ENCODE results near the gene PPIP5K1.
"Not testable (repeated sequence)": the region's sequence is repeated elsewhere in the genome, so short reads cannot be mapped to it uniquely, and the experiment has no call there.

Gene PPIP5K1

DNA sequence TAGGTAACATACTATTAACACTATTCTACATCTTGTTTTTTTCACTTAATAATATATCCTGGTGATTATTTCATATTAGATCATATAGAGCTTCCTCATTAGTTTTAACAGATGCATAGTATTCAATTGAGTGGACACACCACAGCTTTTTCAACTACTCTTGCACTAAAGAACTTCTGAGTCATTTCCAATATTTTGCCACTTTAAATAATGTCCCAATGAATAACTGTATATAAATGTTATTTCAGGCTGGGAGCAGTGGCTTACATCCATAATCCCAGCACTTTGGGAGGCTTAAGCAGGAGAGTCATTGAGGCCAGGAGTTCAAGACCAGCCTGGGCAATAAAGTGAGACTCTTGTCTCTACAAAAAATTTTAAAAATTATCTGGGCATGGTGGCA is 45.7 kb downstream of the PPIP5K1 start:
- DNase-seq, result no peak

DNA sequence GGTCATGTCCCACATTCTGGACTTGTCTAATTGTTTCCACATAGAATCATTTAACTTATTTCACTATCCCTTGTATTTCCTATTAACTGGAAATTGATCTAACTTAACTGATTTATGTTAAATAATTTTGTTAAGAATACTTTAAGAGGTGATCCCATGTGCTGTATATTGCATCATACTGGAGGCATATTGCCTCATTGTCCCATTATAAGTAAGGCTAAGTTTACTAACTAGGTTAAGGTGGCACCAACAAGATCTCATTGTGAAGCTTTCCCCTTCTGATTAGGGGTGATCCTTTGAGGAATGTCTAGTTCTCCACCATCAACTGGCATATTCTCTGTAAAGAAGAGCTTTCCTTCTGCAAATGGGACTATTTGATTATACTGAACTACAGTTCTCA is 48.2 kb downstream of the PPIP5K1 start:
- no peak for DNase-seq

DNA sequence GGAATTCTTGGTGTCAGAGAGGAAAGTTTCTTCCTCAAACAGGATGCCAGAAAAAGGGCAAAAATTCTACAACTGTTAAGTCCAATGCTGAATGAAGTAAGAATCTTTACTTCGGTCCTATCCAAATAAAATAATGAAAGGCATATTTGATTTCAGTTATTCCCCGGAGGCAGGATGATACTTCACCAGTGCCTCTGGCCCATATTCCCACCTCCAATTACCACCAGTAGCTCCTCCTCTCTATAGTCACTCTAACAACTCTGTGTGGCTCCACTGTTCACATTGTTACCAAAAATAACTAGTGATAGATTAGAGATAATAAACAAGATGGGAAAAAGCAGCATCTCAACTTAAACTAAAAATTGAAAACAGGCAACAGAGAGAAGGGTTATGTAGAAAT is 51.9 kb downstream of the PPIP5K1 start:
- no peak for DNase-seq

DNA sequence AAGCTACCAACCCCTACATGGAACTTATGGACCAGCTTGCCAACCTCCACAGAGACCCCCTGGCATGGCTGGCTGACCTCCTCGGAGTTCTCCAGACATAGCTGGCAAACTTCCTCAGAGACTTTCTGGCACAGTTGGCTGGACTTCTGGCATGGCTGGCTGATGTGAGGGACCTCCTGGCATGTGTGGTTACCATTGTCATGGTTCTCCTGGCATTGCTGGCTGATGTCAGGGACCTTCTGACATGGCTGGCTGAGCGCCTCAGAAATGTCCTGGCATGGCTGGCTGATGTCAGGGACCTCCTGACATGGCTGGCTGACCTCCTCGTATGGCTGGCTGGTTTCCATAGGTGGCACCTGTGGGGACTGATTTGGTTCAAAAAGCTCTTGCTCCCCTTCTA is 55.1 kb downstream of the PPIP5K1 start:
- no peak for DNase-seq

DNA sequence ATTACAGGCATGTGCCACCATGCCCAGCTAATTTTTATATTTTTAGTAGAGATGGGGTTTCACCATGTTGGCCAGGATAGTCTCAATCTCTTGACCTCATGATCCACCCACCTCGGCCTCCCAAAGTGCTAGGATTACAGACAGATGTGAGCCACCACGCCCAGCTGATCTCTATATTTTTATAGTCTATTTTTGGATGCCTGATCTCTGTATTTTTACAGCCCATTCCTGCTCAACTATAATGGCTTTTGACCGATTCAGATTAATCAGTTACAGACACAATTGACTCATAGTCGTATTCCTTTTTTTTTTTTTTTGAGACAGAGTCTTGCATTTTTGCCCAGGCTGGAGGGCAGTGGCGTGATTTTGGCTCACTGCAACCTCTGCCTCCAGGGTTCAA is 57.2 kb downstream of the PPIP5K1 start:
- not testable (repeated sequence) for DNase-seq

DNA sequence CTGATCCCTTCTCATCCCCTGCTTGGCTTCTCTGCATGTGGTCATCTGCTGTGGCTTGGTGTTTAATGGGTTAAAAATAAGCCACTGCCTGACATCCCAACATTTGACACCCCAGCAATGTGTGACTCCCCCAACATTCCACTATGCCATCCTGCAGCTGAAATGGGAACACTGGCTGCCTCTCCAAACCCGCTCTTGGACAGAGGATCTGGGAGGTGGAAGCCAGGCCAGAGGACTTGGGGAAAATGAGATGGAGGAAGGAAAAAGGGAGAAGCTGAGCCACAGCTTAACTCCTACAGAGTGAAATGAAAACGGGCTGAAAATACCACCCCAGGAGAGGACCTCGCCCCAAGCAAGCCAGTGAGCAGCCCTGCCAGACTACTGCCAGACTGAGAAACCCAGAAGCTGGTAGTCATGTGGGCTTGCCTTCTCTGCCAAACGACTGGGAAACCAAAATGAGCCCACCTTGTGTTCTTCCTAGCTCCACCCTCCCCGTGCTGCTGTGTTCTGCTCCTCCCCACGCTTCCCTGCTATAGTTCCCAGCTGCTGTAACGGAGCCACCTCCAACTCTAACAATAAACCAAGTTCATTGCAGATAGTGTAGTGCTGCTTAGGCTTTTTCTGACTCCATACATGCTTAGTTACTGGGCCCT is 58.9 kb downstream of the PPIP5K1 start:
- peak; percentile 27 for DNase-seq

DNA sequence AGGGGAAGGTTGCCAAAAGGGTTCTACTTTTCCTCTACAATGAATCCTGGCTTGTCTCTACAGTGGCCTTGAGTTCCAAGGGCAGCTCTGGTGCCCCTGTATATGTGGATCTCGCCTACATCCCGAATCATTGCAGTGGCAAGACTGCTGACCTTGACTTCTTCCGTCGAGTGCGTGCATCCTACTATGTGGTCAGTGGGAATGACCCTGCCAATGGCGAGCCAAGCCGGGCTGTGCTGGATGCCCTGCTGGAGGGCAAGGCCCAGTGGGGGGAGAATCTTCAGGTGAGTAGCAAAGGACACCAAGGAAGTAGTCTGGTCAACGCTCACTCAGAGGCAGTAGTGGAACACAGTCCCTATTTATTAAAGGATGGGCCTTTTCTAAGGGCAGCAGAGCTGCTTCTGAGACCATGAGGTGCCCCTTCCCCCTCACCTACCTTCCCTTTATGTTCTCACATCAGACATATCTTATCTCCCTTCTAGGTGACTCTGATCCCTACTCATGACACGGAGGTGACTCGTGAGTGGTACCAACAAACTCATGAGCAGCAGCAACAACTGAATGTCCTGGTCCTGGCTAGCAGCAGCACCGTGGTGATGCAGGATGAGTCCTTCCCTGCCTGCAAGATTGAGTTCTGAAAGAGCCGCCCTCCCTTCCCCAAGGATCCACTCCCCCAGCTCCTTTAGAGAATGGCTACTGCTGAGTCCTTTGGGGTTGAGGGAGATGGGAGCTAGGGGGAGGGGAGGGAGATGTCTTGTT is 60.2 kb downstream of the PPIP5K1 start:
- no peak for DNase-seq

DNA sequence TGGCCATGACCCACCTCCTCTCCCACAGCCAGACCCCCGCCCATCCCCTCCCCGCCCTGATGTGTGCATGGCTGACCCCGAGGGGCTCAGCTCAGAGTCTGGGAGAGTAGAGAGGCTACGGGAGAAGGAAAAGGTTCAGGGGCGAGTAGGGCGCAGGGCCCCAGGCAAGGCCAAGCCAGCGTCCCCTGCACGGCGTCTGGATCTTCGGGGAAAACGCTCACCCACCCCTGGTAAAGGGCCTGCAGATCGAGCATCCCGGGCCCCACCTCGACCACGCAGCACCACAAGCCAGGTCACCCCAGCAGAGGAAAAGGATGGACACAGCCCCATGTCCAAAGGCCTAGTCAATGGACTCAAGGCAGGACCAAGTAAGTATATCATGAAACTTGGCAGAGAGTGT is 60.9 kb downstream of the PPIP5K1 start:
- no peak for DNase-seq

DNA sequence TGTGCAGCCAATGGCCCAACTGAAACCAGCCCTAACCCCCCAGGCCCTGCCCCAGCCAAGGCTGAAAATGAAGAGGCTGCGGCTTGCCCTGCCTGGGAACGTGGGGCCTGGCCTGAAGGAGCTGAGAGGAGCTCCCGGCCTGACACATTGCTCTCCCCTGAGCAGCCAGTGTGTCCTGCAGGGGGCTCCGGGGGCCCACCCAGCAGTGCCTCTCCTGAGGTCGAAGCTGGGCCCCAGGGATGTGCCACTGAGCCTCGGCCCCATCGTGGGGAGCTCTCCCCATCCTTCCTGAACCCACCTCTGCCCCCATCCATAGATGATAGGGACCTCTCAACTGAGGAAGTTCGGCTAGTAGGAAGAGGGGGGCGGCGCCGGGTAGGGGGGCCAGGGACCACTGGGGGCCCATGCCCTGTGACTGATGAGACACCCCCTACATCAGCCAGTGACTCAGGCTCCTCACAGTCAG is 61.4 kb downstream of the PPIP5K1 start:
- DNase-seq, result no peak

DNA sequence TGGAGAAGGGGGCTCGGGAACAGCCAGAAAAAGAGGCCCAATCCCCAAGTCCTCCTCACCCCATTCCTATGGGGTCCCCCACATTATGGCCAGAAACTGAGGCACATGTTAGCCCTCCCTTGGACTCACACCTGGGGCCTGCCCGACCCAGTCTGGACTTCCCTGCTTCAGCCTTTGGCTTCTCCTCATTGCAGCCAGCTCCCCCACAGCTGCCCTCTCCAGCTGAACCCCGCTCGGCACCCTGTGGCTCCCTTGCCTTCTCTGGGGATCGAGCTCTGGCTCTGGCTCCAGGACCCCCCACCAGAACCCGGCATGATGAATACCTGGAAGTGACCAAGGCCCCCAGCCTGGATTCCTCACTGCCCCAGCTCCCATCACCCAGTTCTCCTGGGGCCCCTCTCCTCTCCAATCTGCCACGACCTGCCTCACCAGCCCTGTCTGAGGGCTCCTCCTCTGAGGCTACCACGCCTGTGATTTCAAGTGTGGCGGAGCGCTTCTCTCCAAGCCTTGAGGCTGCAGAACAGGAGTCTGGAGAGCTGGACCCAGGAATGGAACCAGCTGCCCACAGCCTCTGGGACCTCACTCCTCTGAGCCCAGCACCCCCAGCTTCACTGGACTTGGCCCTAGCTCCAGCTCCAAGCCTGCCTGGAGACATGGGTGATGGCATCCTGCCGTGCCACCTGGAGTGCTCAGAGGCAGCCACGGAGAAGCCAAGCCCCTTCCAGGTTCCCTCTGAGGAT is 62.0 kb downstream of the PPIP5K1 start:
- DNase-seq, result no peak

DNA sequence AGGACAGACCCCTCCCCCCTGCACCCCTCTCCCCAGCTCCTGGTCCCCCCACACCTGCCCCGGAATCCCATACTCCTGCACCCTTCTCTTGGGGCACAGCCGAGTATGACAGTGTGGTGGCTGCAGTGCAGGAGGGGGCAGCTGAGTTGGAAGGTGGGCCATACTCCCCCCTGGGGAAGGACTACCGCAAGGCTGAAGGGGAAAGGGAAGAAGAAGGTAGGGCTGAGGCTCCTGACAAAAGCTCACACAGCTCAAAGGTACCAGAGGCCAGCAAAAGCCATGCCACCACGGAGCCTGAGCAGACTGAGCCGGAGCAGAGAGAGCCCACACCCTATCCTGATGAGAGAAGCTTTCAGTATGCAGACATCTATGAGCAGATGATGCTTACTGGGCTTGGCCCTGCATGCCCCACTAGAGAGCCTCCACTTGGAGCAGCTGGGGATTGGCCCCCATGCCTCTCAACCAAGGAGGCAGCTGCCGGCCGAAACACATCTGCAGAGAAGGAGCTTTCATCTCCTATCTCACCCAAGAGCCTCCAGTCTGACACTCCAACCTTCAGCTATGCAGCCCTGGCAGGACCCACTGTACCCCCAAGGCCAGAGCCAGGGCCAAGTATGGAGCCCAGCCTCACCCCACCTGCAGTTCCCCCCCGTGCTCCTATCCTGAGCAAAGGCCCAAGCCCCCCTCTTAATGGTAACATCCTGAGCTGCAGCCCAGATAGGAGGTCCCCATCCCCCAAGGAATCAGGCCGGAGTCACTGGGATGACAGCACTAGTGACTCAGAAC is 62.8 kb downstream of the PPIP5K1 start:
- no peak for DNase-seq

DNA sequence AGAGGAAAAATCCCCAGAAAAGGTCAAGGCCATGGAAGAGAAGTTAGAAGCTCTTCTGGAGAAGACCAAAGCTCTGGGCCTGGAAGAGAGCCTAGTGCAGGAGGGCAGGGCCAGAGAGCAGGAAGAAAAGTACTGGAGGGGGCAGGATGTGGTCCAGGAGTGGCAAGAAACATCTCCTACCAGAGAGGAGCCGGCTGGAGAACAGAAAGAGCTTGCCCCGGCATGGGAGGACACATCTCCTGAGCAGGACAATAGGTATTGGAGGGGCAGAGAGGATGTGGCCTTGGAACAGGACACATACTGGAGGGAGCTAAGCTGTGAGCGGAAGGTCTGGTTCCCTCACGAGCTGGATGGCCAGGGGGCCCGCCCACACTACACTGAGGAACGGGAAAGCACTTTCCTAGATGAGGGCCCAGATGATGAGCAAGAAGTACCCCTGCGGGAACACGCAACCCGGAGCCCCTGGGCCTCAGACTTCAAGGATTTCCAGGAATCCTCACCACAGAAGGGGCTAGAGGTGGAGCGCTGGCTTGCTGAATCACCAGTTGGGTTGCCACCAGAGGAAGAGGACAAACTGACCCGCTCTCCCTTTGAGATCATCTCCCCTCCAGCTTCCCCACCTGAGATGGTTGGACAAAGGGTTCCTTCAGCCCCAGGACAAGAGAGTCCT is 63.6 kb downstream of the PPIP5K1 start:
- DNase-seq, result no peak

DNA sequence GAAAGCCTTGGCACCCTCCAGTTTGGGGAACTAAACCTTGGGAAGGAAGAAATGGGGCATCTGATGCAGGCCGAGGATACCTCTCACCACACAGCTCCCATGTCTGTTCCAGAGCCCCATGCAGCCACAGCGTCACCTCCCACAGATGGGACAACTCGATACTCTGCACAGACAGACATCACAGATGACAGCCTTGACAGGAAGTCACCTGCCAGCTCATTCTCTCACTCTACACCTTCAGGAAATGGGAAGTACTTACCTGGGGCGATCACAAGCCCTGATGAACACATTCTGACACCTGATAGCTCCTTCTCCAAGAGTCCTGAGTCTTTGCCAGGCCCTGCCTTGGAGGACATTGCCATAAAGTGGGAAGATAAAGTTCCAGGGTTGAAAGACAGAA is 64.9 kb downstream of the PPIP5K1 start:
- DNase-seq, result no peak

DNA sequence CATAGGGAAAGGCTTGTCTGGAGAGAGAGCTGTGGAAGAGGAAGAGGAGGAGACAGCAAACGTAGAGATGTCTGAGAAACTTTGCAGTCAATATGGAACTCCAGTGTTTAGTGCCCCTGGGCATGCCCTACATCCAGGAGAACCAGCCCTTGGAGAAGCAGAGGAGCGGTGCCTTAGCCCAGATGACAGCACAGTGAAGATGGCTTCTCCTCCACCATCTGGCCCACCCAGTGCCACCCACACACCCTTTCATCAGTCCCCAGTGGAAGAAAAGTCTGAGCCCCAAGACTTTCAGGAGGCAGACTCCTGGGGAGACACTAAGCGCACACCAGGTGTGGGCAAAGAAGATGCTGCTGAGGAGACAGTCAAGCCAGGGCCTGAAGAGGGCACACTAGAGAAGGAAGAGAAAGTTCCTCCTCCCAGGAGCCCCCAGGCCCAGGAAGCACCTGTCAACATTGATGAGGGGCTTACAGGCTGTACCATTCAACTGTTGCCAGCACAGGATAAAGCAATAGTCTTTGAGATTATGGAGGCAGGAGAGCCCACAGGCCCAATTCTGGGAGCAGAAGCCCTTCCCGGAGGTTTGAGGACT is 65.7 kb downstream of the PPIP5K1 start:
- no peak for DNase-seq

DNA sequence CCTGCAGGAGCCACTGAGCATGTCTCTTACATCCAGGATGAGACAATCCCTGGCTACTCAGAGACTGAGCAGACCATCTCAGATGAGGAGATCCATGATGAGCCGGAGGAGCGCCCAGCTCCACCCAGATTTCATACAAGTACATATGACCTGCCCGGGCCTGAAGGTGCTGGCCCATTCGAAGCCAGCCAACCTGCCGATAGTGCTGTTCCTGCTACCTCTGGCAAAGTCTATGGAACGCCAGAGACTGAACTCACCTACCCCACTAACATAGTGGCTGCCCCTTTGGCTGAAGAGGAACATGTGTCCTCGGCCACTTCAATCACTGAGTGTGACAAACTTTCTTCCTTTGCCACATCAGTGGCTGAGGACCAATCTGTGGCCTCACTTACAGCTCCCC is 66.4 kb downstream of the PPIP5K1 start:
- no peak for DNase-seq

DNA sequence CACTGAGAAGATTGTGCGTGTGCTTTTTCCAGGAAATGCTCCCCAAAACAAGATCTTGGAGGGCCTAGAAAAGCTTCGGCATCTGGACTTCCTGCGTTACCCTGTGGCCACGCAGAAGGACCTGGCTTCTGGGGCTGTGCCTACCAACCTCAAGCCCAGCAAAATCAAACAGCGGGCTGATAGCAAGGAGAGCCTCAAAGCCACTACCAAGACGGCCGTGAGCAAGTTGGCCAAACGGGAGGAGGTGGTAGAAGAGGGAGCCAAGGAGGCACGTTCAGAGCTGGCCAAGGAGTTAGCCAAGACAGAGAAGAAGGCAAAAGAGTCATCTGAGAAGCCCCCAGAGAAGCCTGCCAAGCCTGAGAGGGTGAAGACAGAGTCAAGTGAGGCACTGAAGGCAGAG is 67.8 kb downstream of the PPIP5K1 start:
- no peak for DNase-seq

DNA sequence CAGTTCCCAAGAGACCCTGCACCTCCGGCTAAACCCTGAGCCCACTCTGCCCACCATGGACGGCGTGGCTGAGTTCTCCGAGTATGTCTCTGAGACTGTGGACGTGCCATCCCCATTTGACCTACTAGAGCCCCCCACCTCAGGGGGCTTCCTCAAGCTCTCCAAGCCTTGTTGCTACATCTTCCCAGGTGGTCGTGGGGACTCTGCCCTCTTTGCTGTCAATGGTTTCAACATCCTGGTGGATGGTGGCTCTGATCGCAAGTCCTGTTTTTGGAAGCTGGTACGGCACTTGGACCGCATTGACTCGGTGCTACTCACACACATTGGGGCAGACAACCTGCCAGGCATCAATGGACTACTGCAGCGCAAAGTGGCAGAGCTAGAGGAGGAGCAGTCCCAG is 68.6 kb downstream of the PPIP5K1 start:
- no peak for DNase-seq

DNA sequence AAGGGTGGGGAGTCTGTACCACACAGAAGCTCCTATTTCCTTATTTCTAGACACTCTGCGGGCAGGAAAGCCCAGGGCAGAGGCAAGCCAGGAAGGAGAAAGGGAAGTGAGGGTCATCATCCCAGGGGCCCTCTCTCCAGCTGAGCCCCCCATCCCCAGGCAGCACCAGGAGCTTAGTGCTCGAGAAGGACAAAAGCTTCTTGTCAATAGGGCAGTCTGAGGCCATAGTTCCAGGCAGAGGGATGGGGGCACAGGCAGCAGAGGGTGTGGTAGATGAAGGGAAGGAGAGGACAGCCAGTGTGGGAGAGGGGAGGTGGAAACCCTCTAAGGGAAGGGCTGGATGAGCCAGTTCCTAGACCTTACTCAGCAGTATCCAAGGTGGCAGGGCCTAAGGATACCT is 69.9 kb downstream of the PPIP5K1 start:
- no peak for DNase-seq

DNA sequence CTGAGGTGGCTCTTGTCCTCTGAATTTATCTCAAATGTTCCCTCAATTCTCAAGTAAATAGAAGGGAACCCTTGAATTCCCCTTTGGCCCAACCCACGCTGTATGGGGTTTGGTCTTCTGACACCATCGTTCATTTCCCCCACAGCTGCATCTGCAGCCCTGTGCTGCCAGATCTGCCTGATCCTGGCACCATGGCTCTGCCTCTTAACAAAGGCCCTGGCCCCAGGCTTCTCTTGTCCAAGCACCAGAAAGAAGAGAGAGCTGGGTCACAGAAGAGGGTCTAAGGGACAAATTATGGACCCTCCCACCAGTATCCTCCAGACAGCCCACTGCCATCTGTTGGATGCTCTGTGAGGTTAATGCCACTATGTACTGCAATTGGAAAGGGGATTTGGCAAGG is 70.8 kb downstream of the PPIP5K1 start:
- DNase-seq, result no peak

DNA sequence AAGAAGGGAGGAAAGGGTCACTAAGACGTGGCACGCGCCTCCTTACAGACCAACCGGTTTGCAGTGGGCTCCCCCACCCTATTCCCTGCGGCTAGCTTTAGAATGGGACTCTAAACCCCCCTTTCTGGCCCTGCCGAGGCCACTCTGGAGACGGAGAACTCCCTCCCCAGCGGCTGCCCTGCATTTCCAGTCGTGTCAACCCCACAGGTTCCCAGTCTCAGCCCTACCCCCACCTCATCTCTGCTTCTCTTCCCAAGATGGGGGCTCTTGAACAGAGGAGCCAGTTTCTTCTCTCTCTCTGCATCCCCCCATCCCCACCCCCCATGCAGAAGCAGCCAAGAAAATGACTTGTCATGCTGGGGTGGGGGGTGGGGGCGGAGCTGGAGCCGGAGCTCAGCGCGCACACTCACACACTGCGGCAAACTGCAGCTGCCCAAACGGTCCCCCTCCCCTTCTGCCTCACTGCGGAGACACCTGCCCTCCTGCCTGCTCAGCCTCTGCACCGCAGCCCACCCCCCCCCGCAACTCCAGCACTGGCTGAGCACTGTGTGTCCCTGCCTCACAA is 71.7 kb downstream of the PPIP5K1 start:
- DNase-seq, result no peak

DNA sequence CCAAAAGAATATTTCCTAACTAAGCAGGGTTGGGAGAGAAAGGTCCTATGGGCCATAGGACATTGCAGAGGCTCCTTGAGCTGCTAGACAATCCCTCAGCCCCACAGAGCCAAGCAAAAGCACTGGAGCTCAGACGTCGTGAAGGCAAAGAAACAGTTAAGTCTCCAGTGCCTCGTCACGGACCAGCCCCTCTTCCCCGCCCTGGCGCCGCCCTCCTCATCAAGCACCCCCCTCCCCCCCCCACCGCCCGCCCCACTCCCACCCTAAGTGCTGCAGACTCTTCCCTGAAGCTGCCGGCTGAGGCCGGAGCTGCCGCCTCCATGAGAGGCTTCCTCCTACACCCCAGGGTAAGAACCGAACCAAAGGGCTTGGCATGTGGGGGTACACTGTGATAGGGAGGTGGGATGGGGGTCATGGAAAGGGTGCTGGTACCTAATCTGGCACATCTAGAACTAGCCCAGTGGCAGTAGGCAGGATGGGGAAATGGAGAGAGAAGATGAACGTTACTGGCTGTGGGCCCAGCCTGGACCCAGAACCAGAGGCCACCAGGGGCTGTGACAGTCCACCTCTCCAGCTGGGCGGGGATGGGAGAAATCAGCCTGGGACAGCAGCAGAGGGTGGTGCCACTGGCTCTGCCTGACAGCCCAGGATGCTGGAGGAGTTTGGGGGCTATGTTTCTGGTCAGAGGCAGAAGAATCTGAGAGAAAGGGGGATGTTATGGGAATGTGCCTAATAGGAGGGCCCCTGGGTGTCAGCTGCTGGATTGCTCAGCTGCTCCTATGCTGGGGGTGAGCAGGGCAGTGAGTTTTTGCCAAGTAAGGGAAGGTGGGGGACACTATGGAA is 72.4 kb downstream of the PPIP5K1 start, which contains the start of gene MAP1A:
Gene MAP1A (plus strand): TSS at position 255 of the 843 bp plus-strand sequence. CDS start 3,866 bp downstream, outside the sequence.
- no peak for DNase-seq
